DND-41 (cell line): ENCODE data around the gene SPRR4.

Experiments used
- EZH2 ChIP-seq: IDR thresholded peaks from 3 replicates; pipeline ENCODE4 v1.6.1; 2012; ENCODE audit warnings: borderline replicate concordance, low read depth, mild to moderate bottlenecking, moderate library complexity, low read length, inconsistent platforms; ENCODE audit not compliant: severe bottlenecking
- TF ChIP-seq, protein P1 (sequence below): IDR thresholded peaks from 2 replicates; pipeline ENCODE4 v1.5.1; 2012; ENCODE audit warnings: borderline replicate concordance, low read length, moderate library complexity, mild to moderate bottlenecking; ENCODE audit not compliant: poor library complexity, severe bottlenecking; ENCODE audit errors: extremely low read depth

GRCh38 chr1:152997901-152998300 lies 27.5 kb downstream of the SPRR4 start:
- TF ChIP-seq, protein P1, sequence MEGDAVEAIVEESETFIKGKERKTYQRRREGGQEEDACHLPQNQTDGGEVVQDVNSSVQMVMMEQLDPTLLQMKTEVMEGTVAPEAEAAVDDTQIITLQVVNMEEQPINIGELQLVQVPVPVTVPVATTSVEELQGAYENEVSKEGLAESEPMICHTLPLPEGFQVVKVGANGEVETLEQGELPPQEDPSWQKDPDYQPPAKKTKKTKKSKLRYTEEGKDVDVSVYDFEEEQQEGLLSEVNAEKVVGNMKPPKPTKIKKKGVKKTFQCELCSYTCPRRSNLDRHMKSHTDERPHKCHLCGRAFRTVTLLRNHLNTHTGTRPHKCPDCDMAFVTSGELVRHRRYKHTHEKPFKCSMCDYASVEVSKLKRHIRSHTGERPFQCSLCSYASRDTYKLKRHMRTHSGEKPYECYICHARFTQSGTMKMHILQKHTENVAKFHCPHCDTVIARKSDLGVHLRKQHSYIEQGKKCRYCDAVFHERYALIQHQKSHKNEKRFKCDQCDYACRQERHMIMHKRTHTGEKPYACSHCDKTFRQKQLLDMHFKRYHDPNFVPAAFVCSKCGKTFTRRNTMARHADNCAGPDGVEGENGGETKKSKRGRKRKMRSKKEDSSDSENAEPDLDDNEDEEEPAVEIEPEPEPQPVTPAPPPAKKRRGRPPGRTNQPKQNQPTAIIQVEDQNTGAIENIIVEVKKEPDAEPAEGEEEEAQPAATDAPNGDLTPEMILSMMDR, result no peak
- TF ChIP-seq EZH2, result no peak
